Activated T-cell treated with anti-CD3 and anti-CD28 coated beads, Interleukin-2, amount 50 U/mL, for 24 hours (primary cell): ENCODE measurements around the gene NRXN3.
"Not testable (repeated sequence)": the region's sequence is repeated elsewhere in the genome, so short reads cannot be mapped to it uniquely, and the experiment has no call there.

ENCODE experiments used
- DNase-seq: peaks from one replicate; pipeline ENCODE4 v3.0.0-alpha.2; 2020
- H3K27ac Mint-ChIP-seq: 2 replicates; pipeline ENCODE4 v1.8.0; 2020; ENCODE audit warnings: mild to moderate bottlenecking, mixed read lengths
- H3K27me3 Mint-ChIP-seq: 2 replicates; pipeline ENCODE4 v1.8.0; 2020; ENCODE audit warnings: mixed read lengths
- H3K36me3 Mint-ChIP-seq: 2 replicates; pipeline ENCODE4 v1.8.0; 2020; ENCODE audit warnings: low read depth, mixed read lengths
- H3K4me1 Mint-ChIP-seq: 2 replicates; pipeline ENCODE4 v1.8.0; 2020; ENCODE audit warnings: low read depth, mixed read lengths
- H3K4me3 Mint-ChIP-seq: 2 replicates; pipeline ENCODE4 v1.8.0; 2020; ENCODE audit warnings: mild to moderate bottlenecking, moderate library complexity, mixed read lengths
- H3K9me3 Mint-ChIP-seq: 2 replicates; pipeline ENCODE4 v1.8.0; 2020; ENCODE audit warnings: mixed read lengths

The NRXN3 gene

GRCh38 chr14:78455896-78456435, 285.8 kb downstream of the NRXN3 start:
- Mint-ChIP-seq H3K4me1 (no peaks in the 10 kb centered on the region), H3K27me3 (peaks cover 2% of the 10 kb centered on the region), H3K27ac (no peak overlapping the region), H3K4me3 (no peak overlapping the region), H3K36me3 (no peaks in the 10 kb centered on the region), H3K9me3 (no peaks in the 10 kb centered on the region)
- DNase-seq: no peak

GRCh38 chr14:78469947-78470346, 299.8 kb downstream of the NRXN3 start:
- Mint-ChIP-seq H3K4me3 (no peak overlapping the region), H3K4me1 (no peaks in the 10 kb centered on the region), H3K27me3 (no peaks in the 10 kb centered on the region), H3K36me3 (no peaks in the 10 kb centered on the region), H3K9me3 (peaks cover 7% of the 10 kb centered on the region), H3K27ac (no peak overlapping the region)
- no peak for DNase-seq

DNA sequence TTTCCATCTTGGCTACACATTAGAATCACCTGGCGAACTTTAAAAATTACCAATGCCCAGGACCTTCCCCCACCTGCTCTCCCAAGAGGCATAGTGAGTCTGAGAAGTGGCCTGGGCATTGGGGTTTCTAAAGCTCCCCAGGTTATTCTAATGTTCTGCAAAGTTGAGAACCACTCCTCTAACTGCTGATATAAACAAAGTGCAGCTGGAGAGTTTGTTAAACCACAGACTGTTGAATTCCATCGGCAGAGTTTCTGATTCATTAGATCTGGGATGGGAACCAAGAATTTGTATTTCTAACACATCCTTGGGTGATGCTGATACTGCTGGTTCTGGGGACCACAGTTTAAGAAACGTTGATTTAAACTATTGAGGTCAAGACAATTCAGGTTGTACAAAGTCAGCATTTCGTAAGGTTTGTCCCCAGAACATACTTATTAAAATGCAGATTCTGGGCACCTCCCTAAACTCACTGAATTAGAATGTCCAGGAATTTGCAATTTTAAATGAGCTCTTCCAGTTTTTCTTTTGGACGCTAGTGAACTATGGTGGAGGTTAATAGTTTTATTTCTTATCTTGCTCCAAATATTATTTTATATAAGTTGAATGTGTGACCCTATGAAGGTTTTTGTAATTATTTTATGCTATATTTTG, 309.1 kb downstream of the NRXN3 start:
- Mint-ChIP-seq H3K4me1 (no peaks in the 10 kb centered on the region), H3K4me3 (no peak overlapping the region), H3K9me3 (no peaks in the 10 kb centered on the region), H3K27ac (no peak overlapping the region), H3K36me3 (no peaks in the 10 kb centered on the region), H3K27me3 (no peaks in the 10 kb centered on the region)
- DNase-seq: no peak

- Mint-ChIP-seq H3K4me1 (no peaks in the 10 kb centered on the region), H3K4me3 (no peak overlapping the region), H3K27ac (no peak overlapping the region), H3K27me3 (no peaks in the 10 kb centered on the region), H3K36me3 (no peaks in the 10 kb centered on the region), H3K9me3 (no peaks in the 10 kb centered on the region)
- DNase-seq: no peak
These were observed 313.9 kb downstream of the NRXN3 start for GRCh38 chr14:78484028-78484427.

- Mint-ChIP-seq H3K27me3 (no peaks in the 10 kb centered on the region), H3K9me3 (no peaks in the 10 kb centered on the region), H3K27ac (no peak overlapping the region), H3K36me3 (no peaks in the 10 kb centered on the region), H3K4me1 (no peaks in the 10 kb centered on the region), H3K4me3 (no peak overlapping the region)
- no peak for DNase-seq
These were observed 315.9 kb downstream of the NRXN3 start for GRCh38 chr14:78486081-78486480.

- Mint-ChIP-seq H3K36me3 (no peaks in the 10 kb centered on the region), H3K4me3 (no peak overlapping the region), H3K27me3 (no peaks in the 10 kb centered on the region), H3K9me3 (no peaks in the 10 kb centered on the region), H3K4me1 (no peaks in the 10 kb centered on the region), H3K27ac (no peak overlapping the region)
- DNase-seq: no peak
These were observed 316.4 kb downstream of the NRXN3 start for GRCh38 chr14:78486621-78487020.

- not testable (repeated sequence) for H3K4me3 Mint-ChIP-seq, H3K36me3 Mint-ChIP-seq, H3K27ac Mint-ChIP-seq, H3K9me3 Mint-ChIP-seq, H3K4me1 Mint-ChIP-seq, DNase-seq, H3K27me3 Mint-ChIP-seq
These were observed 317.4 kb downstream of the NRXN3 start for GRCh38 chr14:78487573-78487972.

DNA sequence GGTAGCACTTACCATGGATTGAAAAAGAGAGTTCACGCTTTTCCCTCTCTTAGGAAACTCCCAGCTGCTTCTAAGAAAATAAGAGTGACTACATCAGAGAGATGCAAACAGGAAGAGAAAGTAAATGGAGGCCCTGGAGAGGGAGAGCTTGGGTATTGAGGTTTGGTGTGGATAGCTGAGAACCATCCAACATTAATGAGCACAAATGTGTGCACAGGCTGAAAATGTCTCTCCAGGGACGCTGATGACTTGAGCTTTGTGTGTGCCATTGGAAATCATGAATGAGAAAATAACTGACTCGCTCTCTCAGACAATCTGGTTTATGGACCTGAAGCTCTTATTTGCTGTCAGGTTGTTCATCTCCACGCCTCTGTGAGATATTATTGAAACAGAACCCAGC, 318.8 kb downstream of the NRXN3 start:
- Mint-ChIP-seq H3K27ac (no peak overlapping the region), H3K27me3 (no peaks in the 10 kb centered on the region), H3K9me3 (no peaks in the 10 kb centered on the region), H3K4me3 (no peak overlapping the region), H3K36me3 (no peaks in the 10 kb centered on the region), H3K4me1 (no peaks in the 10 kb centered on the region)
- no peak for DNase-seq

GRCh38 chr14:78491048-78491447, 320.9 kb downstream of the NRXN3 start:
- Mint-ChIP-seq H3K27me3 (no peaks in the 10 kb centered on the region), H3K9me3 (no peaks in the 10 kb centered on the region), H3K4me1 (no peaks in the 10 kb centered on the region), H3K36me3 (no peaks in the 10 kb centered on the region), H3K27ac (no peak overlapping the region), H3K4me3 (no peak overlapping the region)
- no peak for DNase-seq

DNA sequence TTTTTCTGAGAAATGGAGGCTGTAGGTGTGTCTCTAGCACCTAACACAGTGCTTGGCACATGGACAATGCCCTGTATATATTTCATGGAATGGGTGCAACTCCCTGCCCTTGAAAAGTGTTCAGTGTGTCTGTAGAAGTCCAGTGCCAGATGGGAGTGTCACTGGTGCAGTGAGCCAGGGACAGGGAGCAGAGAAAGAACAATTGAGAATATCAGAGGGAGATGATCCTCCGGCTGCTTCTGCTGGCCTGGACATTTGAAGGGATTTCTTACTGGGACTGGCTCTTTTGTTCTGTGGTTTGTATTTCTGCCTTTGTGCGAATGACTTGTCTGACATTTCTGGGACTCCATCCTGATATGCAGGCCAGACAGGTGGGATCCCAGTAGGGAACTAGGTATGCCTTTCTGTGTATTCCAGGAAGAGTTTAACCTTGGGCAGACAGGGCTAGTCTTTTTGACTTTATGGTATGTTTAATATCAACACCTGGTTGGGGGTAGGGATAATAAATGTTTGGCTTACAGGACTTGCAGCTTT, 328.0 kb downstream of the NRXN3 start:
- H3K27ac Mint-ChIP-seq: no peak overlapping the region
- no peaks in the 10 kb centered on the region for H3K9me3 Mint-ChIP-seq
- H3K27me3 Mint-ChIP-seq: no peaks in the 10 kb centered on the region
- DNase-seq: no peak
- H3K36me3 Mint-ChIP-seq: no peaks in the 10 kb centered on the region
- no peaks in the 10 kb centered on the region for H3K4me1 Mint-ChIP-seq
- no peak overlapping the region for H3K4me3 Mint-ChIP-seq

DNA sequence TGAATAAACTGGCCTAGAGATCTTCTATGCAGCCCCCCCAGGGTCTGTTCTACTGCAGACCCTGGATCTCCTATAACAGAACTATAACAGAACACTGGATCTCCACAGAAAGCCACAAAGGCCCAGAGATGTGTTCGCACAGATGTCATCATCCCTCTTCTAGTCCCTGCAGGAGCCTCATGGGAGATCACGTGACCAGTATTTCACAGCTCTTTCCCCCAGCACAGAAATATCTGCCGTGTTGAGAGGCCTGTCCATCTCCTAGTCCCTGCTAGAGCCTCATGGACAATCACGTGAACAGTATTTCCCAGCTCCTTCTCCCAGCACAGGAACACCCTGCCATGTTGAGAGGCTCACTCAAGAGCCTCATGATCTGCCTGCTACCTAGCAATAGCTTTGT, 331.7 kb downstream of the NRXN3 start:
- Mint-ChIP-seq H3K4me3 (no peak overlapping the region), H3K4me1 (no peaks in the 10 kb centered on the region), H3K27me3 (no peaks in the 10 kb centered on the region), H3K27ac (no peak overlapping the region), H3K9me3 (no peaks in the 10 kb centered on the region), H3K36me3 (no peaks in the 10 kb centered on the region)
- DNase-seq: no peak

DNA sequence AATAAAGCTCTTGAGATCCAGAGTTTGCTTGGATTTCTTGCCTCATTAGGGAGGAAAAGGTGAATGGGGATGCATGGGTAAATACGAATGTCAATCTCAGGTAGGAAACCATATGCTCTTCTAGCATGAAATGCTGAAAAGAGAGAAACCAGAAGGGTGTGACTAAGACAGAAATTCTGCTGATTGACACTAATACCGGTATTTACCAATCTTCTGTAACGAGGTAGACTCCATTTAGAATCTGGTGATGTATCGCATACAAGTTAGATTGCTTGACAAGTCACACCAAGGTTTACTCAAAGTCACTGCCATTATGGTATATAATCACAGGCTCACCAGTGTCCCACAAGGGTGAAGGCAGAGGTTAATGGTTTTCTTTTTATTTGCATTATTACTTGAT, 337.9 kb downstream of the NRXN3 start:
- no peaks in the 10 kb centered on the region for H3K36me3 Mint-ChIP-seq
- no peaks in the 10 kb centered on the region for H3K9me3 Mint-ChIP-seq
- H3K27me3 Mint-ChIP-seq: no peaks in the 10 kb centered on the region
- no peak overlapping the region for H3K4me3 Mint-ChIP-seq
- no peak overlapping the region for H3K27ac Mint-ChIP-seq
- no peaks in the 10 kb centered on the region for H3K4me1 Mint-ChIP-seq
- no peak for DNase-seq

- Mint-ChIP-seq H3K27ac (no peak overlapping the region), H3K4me3 (no peak overlapping the region), H3K27me3 (no peaks in the 10 kb centered on the region), H3K4me1 (no peaks in the 10 kb centered on the region), H3K9me3 (no peaks in the 10 kb centered on the region), H3K36me3 (no peaks in the 10 kb centered on the region)
- DNase-seq: no peak
These were observed 339.3 kb downstream of the NRXN3 start for GRCh38 chr14:78509516-78509915.

DNA sequence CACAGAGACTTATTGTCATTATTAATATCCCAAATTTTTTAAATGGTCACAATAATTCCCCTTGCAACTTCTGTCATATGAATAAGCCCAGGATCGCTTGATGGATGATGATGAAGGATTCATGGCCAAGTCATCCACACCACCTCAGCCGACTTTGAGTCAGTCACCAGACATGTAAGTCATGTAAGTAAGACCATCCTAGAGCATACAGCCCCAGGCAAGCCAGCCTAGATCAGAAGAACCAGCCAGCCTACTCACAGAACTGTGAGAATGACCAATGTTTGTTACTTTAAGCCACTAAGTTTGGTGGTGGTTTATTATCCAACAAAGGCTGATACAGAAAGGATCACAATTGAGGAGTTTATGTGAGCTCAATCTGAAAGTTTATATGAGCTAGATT, 341.8 kb downstream of the NRXN3 start:
- no peaks in the 10 kb centered on the region for H3K4me1 Mint-ChIP-seq
- no peak overlapping the region for H3K27ac Mint-ChIP-seq
- no peaks in the 10 kb centered on the region for H3K27me3 Mint-ChIP-seq
- H3K4me3 Mint-ChIP-seq: no peak overlapping the region
- H3K36me3 Mint-ChIP-seq: no peaks in the 10 kb centered on the region
- DNase-seq: no peak
- no peaks in the 10 kb centered on the region for H3K9me3 Mint-ChIP-seq

DNA sequence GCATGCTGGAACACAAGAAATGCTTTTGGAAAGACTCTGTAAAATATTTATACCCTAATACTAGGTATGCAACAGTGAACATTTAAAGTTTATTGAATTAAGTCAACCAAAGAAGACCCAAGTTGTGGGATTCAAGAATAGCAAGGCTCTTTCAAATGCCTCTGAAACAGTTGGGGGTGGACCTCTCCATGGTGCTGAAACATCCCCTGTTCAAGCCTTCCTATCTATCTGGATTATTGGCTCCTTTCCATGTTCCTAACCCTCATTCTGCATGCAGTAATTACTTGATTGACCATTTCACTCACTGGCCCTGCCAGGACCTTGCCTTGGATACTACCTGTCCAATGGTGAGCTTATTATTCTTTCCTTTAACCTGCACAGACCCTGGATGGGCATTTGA, 349.7 kb downstream of the NRXN3 start:
- DNase-seq: no peak

DNA sequence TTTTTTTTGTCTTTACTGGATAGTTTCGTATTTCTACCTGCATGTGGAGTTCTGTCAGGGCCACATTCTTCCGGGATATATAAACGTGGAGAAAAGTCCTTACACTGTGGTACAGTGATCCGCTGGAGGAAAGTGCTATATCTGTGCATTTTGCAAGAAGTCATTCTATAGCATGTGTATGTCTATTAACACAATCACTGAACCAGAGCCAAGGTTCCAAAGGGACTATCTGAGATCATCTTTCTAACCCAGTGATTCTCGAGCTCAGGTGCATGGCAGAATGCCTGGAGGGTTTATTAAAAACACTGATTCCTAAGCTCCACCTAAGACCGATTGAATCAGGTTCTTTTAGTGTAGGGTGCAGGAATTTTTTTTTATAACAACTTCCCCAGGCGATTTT, 354.0 kb downstream of the NRXN3 start:
- H3K4me3 Mint-ChIP-seq: no peak overlapping the region
- no peaks in the 10 kb centered on the region for H3K9me3 Mint-ChIP-seq
- H3K27me3 Mint-ChIP-seq: no peaks in the 10 kb centered on the region
- no peaks in the 10 kb centered on the region for H3K4me1 Mint-ChIP-seq
- H3K36me3 Mint-ChIP-seq: no peaks in the 10 kb centered on the region
- H3K27ac Mint-ChIP-seq: no peak overlapping the region
- DNase-seq: no peak

More for the DNA sequence above, 349.7 kb downstream of the NRXN3 start:
- Mint-ChIP-seq H3K27me3 (no peaks in the 10 kb centered on the region), H3K36me3 (no peaks in the 10 kb centered on the region), H3K4me3 (no peak overlapping the region), H3K27ac (no peak overlapping the region), H3K4me1 (no peaks in the 10 kb centered on the region), H3K9me3 (no peaks in the 10 kb centered on the region)
